Activated CD8-positive, alpha-beta memory T cell treated with anti-CD3 and anti-CD28 coated beads, Interleukin-2, amount 50 U/mL, for 24 hours (primary cell): ENCODE measurements around the gene CDC42EP3.

Experiments
- DNase-seq: peaks from one replicate; pipeline ENCODE4 v3.0.0-alpha.2; 2020; ENCODE audit errors: extremely low read depth

The CDC42EP3 gene

GRCh38 chr2:37636381-37637066 is 34.9 kb downstream of the CDC42EP3 start:
- DNase-seq = no peak

GRCh38 chr2:37635504-37636380 is 35.7 kb downstream of the CDC42EP3 start:
- DNase-seq = peak; percentile 53

GRCh38 chr2:37634914-37635503 is 36.4 kb downstream of the CDC42EP3 start:
- no peak for DNase-seq

- DNase-seq = no peak
These were observed 37.6 kb downstream of the CDC42EP3 start for GRCh38 chr2:37633845-37634244.

- DNase-seq = no peak
These were observed 38.2 kb downstream of the CDC42EP3 start for GRCh38 chr2:37633234-37633633.

GRCh38 chr2:37632310-37632709 is 39.1 kb downstream of the CDC42EP3 start:
- no peak for DNase-seq

GRCh38 chr2:37631698-37632097 is 39.7 kb downstream of the CDC42EP3 start:
- DNase-seq = no peak

GRCh38 chr2:37631292-37631691 is 40.1 kb downstream of the CDC42EP3 start:
- no peak for DNase-seq

- DNase-seq = no peak
These were observed 40.7 kb downstream of the CDC42EP3 start for GRCh38 chr2:37630776-37631175.

- no peak for DNase-seq
These were observed 41.1 kb downstream of the CDC42EP3 start for GRCh38 chr2:37630301-37630700.

- no peak for DNase-seq
These were observed 41.9 kb downstream of the CDC42EP3 start for GRCh38 chr2:37629529-37629928.

- DNase-seq = no peak
These were observed 43.7 kb downstream of the CDC42EP3 start for GRCh38 chr2:37627710-37628109.

GRCh38 chr2:37625796-37626571 is 45.5 kb downstream of the CDC42EP3 start:
- DNase-seq = peak; percentile 18

GRCh38 chr2:37625156-37625555 is 46.3 kb downstream of the CDC42EP3 start:
- DNase-seq = no peak

- no peak for DNase-seq
These were observed 47.2 kb downstream of the CDC42EP3 start for GRCh38 chr2:37623971-37624900.

GRCh38 chr2:37623406-37623805 is 48.0 kb downstream of the CDC42EP3 start:
- DNase-seq = no peak

- no peak for DNase-seq
These were observed 48.9 kb downstream of the CDC42EP3 start for GRCh38 chr2:37622450-37623100.

- no peak for DNase-seq
These were observed 50.2 kb downstream of the CDC42EP3 start for GRCh38 chr2:37621199-37621598.

GRCh38 chr2:37619959-37620300 is 51.5 kb downstream of the CDC42EP3 start:
- no peak for DNase-seq

GRCh38 chr2:37619230-37619958 is 52.0 kb downstream of the CDC42EP3 start:
- no peak for DNase-seq
